IMR-90 (cell line): ENCODE data around the gene TRAPPC2B. TPM values are rescaled to one million over a fixed set of nuclear protein-coding genes. Genes with fewer than 3 reads are reported as not detected.
"Not testable (repeated sequence)": the region's sequence is repeated elsewhere in the genome, so short reads cannot be mapped to it uniquely, and the experiment has no call there.

ENCODE experiments used
- ATAC-seq: fragments of 200-7000 bp; cut with Tn5 transposase; 2 replicates; pipeline ENCODE4 v1.9.1; 2020; ENCODE audit warnings: low read depth, mild to moderate bottlenecking, moderate library complexity
- BruUV-seq: library from RNA; stranded (reverse); fragments of 400-500 nt; replicated peaks from 2 replicates; lab custom pipeline; 2021; lab: Mats Ljungman, UMichigan
- CTCF ChIA-PET: fragments of 300-600 bp; formaldehyde crosslinking; extraction: SDS; loops from one replicate; lab custom pipeline; 2021; ENCODE audit warnings: antibody characterized with exemption; lab: Yijun Ruan, JAX
- POLR2A ChIA-PET: fragments of 300-600 bp; sonication (Branson Sonifier 250); formaldehyde crosslinking; loops from one replicate; lab custom pipeline; 2022; ENCODE audit warnings: antibody characterized with exemption; ENCODE audit not compliant: unreplicated experiment; lab: Charles Lee
- DNase-seq: peaks from one replicate; pipeline ENCODE4 v3.0.0; 2013
- H2AFZ ChIP-seq: replicated peaks from 2 replicates; pipeline ENCODE3; 2013; ENCODE audit warnings: low read length, mild to moderate bottlenecking; ENCODE audit not compliant: poor library complexity
- H2AK5ac ChIP-seq: 2 replicates; pipeline ENCODE4 v1.6.1; 2013; ENCODE audit warnings: low read depth, low read length, inconsistent platforms
- H2AK9ac ChIP-seq: replicated peaks from 2 replicates; pipeline ENCODE3; 2013; ENCODE audit warnings: mild to moderate bottlenecking, low read depth, low read length, moderate library complexity; ENCODE audit not compliant: poor library complexity
- H2BK120ac ChIP-seq: 2 replicates; pipeline ENCODE4 v1.6.1; 2013; ENCODE audit warnings: low read depth, low read length, inconsistent platforms
- H2BK15ac ChIP-seq: 3 replicates; pipeline ENCODE4 v1.6.1; 2013; ENCODE audit warnings: low read depth, low read length, inconsistent platforms
- H2BK20ac ChIP-seq: 2 replicates; pipeline ENCODE4 v1.6.1; 2013; ENCODE audit warnings: low read depth, mild to moderate bottlenecking, inconsistent platforms, low read length, moderate library complexity
- H2BK5ac ChIP-seq: 2 replicates; pipeline ENCODE4 v1.6.1; 2013; ENCODE audit warnings: mild to moderate bottlenecking, low read depth, low read length, inconsistent platforms; ENCODE audit not compliant: poor library complexity, severe bottlenecking
- H3K14ac ChIP-seq: replicated peaks from 2 replicates; pipeline ENCODE4 v1.6.1; 2013; ENCODE audit warnings: low read depth, low read length, inconsistent platforms
- H3K18ac ChIP-seq: 2 replicates; pipeline ENCODE4 v1.6.1; 2013; ENCODE audit warnings: low read depth, low read length, control low read depth
- H3K23ac ChIP-seq: 2 replicates; pipeline ENCODE4 v1.6.1; 2013; ENCODE audit warnings: low read depth, low read length, inconsistent platforms
- H3K27ac ChIP-seq: 2 replicates; pipeline ENCODE4 v1.5.1; 2013; ENCODE audit warnings: mild to moderate bottlenecking, control low read depth, low read length; ENCODE audit not compliant: insufficient read depth
- H3K27me3 ChIP-seq: 2 replicates; pipeline ENCODE4 v1.6.1; 2013; ENCODE audit warnings: low read length; ENCODE audit not compliant: control insufficient read depth, insufficient read depth
- H3K36me3 ChIP-seq: 2 replicates; pipeline ENCODE4 v1.6.1; 2013; ENCODE audit warnings: low read length, mixed read lengths; ENCODE audit not compliant: control insufficient read depth, insufficient read depth
- H3K4ac ChIP-seq: 2 replicates; pipeline ENCODE4 v1.6.1; 2013; ENCODE audit warnings: low read depth, low read length, inconsistent platforms
- H3K4me1 ChIP-seq: 2 replicates; pipeline ENCODE4 v1.6.1; 2013; ENCODE audit warnings: low read length, mixed read lengths; ENCODE audit not compliant: control insufficient read depth, insufficient read depth
- H3K4me2 ChIP-seq: 2 replicates; pipeline ENCODE4 v1.6.1; 2013; ENCODE audit warnings: low read depth, mild to moderate bottlenecking, control low read depth, low read length, moderate library complexity
- H3K4me3 ChIP-seq: 2 replicates; pipeline ENCODE4 v1.5.1; 2013; ENCODE audit warnings: low read depth, mild to moderate bottlenecking, control low read depth, low read length, moderate library complexity; ENCODE audit not compliant: insufficient read depth
- H3K56ac ChIP-seq: 2 replicates; pipeline ENCODE4 v1.6.1; 2013; ENCODE audit warnings: low read length, inconsistent platforms; ENCODE audit not compliant: insufficient read depth; ENCODE audit errors: extremely low read depth
- H3K79me1 ChIP-seq, 2 experiments: 2 replicates each; pipeline ENCODE4 v1.6.1; 2013; ENCODE audit warnings: low read length in 2 of 2, inconsistent platforms in 1 of 2, low read depth in 1 of 2
- H3K9ac ChIP-seq: 2 replicates; pipeline ENCODE4 v1.6.1; 2013; ENCODE audit warnings: low read depth, low read length, control low read depth
- H3K9me1 ChIP-seq: 2 replicates; pipeline ENCODE4 v1.6.1; 2013; ENCODE audit warnings: low read length, inconsistent platforms; ENCODE audit not compliant: insufficient read depth
- H3K9me3 ChIP-seq: 2 replicates; pipeline ENCODE4 v1.6.1; 2013; ENCODE audit warnings: low read length; ENCODE audit not compliant: control insufficient read depth, insufficient read depth
- H4K20me1 ChIP-seq: 2 replicates; pipeline ENCODE4 v1.6.1; 2013; ENCODE audit warnings: low read length, inconsistent platforms; ENCODE audit not compliant: insufficient read depth
- H4K5ac ChIP-seq: 2 replicates; pipeline ENCODE4 v1.6.1; 2013; ENCODE audit warnings: mild to moderate bottlenecking, low read depth, low read length, control low read depth
- H4K8ac ChIP-seq, 2 experiments: 2 replicates each; pipeline ENCODE4 v1.6.1; 2013; ENCODE audit warnings: low read depth in 2 of 2, low read length in 2 of 2, control low read depth in 1 of 2, inconsistent platforms in 1 of 2
- H4K91ac ChIP-seq: 2 replicates; pipeline ENCODE4 v1.6.1; 2013; ENCODE audit warnings: low read depth, low read length, inconsistent platforms; ENCODE audit not compliant: insufficient read depth
- MAFK ChIP-seq: IDR thresholded peaks from 2 replicates; pipeline ENCODE4 v1.6.1; 2012; ENCODE audit warnings: low read depth, low read length, improper control_type of control experiment
- WGBS, 2 experiments: methylation state at CpG; one replicate each; pipeline versions ENCODE4 v1.1.5 to v1.1.7; 2013; ENCODE audit warnings: missing lambda C conversion rate in 2 of 2; ENCODE audit not compliant: insufficient read length in 1 of 2; ENCODE audit errors: extremely low coverage in 2 of 2; 5-methylcytosine and 5-hydroxymethylcytosine counted together
- dilution Hi-C: fragments of 300-500 bp; cut with HindIII; formaldehyde crosslinking; loops from one replicate; pipeline ENCODE4 v1.14.3; 2018; ENCODE audit warnings: low sequenced_read_pairs; ENCODE audit not compliant: unreplicated experiment
- in situ Hi-C: fragments of 300-500 bp; cut with MboI; formaldehyde crosslinking; loops from 3 replicates; pipeline ENCODE4 v1.14.3; 2019; ENCODE audit warnings: low sequenced_read_pairs, inconsistent platforms, mixed read lengths
- intact Hi-C: fragments of 100-400 bp; cut with micrococcal nuclease; formaldehyde crosslinking; loops from 2 replicates; pipeline ENCODE4 v1.10.0; 2022
- polyA plus RNA-seq, 3 experiments: library from polyadenylated mRNA; depleted of rRNA; stranded (reverse); fragments of >200 nt; gene quantifications; 2 replicates each; pipeline ENCODE4 v1.2.3, GENCODE V29; 2012; ENCODE audit warnings: low replicate concordance in 1 of 3
- total RNA-seq: library from RNA; depleted of rRNA; stranded (reverse); fragments of >200 nt; gene quantifications from 2 replicates; pipeline ENCODE4 v1.2.3, GENCODE V29; 2012

The TRAPPC2B gene
- total and polyA plus RNA-seq, 2 of the 4 experiments (the other 2 are of a cell fraction): 14.9 to 20.4 TPM

- POLR2A ChIA-PET, H2AK5ac ChIP-seq, H3K4me2 ChIP-seq, H3K14ac ChIP-seq, H2BK120ac ChIP-seq, intact Hi-C loops, H3K4me1 ChIP-seq, CTCF ChIA-PET, H2AK9ac ChIP-seq, H4K20me1 ChIP-seq, H3K4me3 ChIP-seq, dilution Hi-C loops, H3K4ac ChIP-seq, H3K9me1 ChIP-seq, H4K91ac ChIP-seq, H4K8ac ChIP-seq, H2BK5ac ChIP-seq, H3K27ac ChIP-seq, H3K18ac ChIP-seq, H2BK15ac ChIP-seq, ATAC-seq, H3K23ac ChIP-seq, H3K9ac ChIP-seq, H3K56ac ChIP-seq, H2AFZ ChIP-seq, H4K5ac ChIP-seq, BruUV-seq, H2BK20ac ChIP-seq, H3K79me1 ChIP-seq, H3K27me3 ChIP-seq, DNase-seq: not testable (repeated sequence)
- Histone ChIP-seq H3K36me3 (peaks cover 56% of the 10 kb centered on the region), H3K9me3 (peaks cover 38% of the 10 kb centered on the region)
- in situ Hi-C loops: loop anchor here (25.0 kb wide), 1 partner anchor 962 kb away; the partner anchor contains the start of gene ZNF583
- peak; percentile 78 for TF ChIP-seq MAFK
- no CpG with 5 or more reads among the region's 2 CpGs for WGBS, 2 experiments
These were observed 11.3 kb downstream of the TRAPPC2B start for GRCh38 chr19:57374647-57375046.
